GM21447 (cell line): ENCODE data around the gene FURIN.
"Not testable (repeated sequence)": the region's sequence is repeated elsewhere in the genome, so short reads cannot be mapped to it uniquely, and the experiment has no call there.

Experiments used
- ATAC-seq: cut with Tn5 transposase; IDR thresholded peaks from one replicate; pipeline ENCODE4 v1.9.1; 2021; ENCODE audit not compliant: unreplicated experiment

The FURIN gene

DNA sequence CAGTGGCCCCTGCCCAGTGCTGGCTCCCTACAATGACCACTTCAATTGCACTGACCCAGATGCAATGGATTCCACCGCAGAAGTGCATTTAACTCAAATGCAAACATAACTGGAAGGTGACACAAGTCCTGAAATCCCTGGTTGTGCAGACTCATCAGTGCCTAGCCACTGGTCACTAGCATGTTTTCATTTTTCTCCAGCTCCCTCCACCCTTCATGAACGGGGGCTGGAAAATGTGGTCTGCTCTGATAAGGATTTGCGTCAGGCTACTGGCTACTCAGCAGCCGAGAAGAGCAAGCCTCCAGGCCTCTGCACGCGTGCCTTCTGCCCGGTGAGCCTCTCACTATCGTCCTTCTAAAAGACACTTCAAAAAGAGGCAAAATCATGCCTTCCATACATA, 27.4 kb upstream of the FURIN start:
- ATAC-seq, result no peak

DNA sequence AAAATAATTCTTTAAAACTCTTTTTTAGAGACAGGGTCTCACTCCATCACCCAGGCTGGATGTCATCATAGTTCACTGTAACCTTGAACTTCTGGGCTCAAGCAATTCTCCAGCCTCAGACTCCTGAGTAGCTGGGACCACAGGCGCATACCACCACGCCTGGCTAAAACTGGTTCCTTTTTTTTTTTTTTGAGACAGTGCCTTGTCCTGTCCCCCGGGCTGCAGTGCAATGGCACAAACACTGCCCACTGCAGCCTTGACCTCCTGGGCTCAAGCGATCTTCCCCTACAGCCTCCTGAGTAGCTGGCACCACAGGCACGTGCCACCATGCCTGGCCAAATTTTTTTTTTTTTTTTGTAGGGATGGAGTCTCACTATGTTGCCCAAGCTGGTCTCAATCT, 23.7 kb upstream of the FURIN start:
- ATAC-seq, result no peak

DNA sequence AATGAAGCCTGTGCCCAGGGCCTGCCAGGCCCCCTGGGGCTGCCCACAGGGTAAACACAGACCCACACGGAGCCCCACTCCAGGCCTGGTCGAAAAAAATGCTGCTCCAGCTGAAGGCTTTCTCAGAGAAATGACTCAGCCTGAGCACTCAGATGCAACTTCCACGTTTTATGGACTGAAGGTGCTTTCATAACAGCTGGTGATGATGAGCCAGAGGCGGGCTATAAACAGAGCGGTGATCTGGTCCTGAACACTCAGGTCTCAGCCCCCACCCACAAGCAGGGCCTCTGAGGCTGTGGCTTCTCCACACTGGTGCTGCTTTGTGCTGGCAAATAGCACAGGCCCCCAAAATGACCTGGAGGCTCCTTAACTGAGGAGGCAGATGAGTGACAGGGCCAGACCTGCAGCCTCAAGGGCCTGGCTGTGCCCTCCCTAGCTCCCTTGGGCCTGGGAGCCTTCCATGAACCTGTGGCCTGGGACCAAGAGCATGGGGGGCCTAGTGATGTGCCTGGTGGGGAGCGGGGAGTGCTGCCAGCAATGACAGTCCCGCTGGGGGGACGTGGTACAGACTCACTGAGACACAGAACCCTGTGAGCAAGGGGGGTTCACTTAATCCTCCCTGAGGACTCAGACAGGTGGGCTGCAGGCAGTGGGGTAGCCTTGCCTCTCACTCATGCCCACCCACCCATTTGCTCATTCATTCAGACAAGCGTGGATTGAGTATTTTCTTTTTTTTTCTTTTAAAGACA, 23.0 kb upstream of the FURIN start:
- peak; percentile 87 for ATAC-seq

DNA sequence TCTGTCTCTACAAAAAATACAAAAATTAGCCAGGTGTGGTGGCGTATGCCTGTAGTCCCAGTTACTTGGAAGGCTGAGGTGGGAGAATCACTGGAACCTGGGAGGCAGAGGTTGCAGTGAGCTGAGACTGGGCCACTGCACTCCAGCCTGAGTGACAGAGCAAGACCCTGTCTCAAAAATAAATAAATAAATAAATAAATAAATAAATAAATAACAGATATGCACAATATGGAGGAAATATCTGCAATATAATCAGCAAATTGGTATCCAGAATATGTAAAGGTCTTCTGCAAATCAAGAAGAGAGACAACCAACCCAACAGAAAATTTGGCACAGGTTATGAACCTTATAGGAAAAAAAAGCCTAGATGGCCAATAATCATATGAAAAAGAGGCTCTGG, 19.0 kb upstream of the FURIN start:
- ATAC-seq, result not testable (repeated sequence)

DNA sequence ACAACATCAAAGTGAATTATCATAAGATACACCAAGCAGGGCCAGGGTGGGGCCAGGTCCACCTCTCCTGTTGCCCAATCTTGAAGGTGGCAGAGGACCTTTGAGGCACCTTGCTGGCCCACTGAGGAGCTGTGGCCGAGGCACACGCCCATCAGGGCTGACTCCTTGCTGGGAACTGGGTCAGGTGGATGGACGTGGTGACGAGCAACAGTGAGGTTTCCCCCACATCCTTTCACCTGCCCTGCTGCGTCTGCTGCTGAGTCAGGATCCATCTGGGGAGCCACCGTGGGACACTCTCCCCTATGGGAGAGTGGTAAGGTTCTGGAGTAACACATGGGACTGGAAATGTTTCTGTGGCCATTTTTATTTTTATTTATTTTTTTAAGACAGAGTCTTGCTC, 17.3 kb upstream of the FURIN start:
- ATAC-seq, result no peak

DNA sequence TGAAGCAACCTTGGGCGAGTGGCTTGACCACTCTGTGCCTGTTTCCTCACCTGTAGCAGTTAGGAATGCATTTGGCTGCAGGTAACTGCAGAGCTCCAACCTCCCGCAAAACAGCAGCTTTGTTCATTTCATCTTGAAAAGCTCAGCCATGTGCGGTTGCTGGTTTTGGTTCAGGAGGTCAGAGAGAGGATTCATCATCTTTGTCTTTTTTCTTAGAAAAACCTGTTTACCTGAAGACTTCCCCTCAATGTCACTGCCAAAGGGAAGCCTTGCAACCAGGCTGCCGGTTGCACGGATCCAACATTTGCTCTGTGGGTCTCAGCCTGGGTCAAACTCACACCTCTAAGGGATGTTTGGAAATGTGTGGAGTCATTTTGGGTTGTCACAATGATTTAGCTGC, 16.4 kb upstream of the FURIN start:
- ATAC-seq, result no peak

DNA sequence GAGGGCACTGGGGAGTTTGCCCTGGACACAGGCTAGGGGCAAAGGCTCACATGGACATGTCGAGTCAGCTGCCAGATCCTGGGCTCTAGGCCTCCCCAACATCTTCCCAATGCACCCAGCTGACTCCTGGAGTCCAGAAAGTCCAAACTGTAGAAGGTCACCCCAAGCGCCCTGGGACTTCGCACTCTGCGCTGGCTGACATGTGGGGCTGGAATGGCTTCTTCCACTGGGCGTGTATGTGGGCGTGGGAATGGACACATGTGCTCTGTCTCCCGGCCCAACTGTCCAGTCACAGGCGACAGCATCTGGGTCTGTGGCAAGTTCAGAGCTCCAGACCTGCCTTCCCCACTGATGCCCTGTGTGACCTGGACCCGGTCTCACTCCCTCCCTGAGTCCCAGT, 13.2 kb upstream of the FURIN start:
- no peak for ATAC-seq

DNA sequence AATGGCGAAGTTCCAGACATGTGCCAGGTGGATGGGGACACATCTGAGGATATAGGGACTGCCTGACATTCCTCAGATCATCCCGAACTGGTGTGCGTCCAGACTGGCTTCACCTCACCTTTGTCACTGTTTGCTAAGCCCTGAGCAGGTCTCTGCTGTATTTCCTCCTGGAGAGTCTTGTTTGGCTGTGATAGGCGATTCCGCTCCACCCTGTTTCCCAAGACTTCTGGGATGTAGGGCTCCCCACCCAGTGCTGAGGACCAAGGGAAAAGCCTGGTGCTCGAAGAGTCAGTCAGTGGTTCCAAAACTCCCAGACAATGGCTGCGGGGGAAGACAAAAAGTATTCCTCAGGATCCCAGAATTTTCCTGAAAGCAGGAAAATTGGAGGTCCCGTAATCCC, 11.1 kb upstream of the FURIN start:
- ATAC-seq, result no peak

DNA sequence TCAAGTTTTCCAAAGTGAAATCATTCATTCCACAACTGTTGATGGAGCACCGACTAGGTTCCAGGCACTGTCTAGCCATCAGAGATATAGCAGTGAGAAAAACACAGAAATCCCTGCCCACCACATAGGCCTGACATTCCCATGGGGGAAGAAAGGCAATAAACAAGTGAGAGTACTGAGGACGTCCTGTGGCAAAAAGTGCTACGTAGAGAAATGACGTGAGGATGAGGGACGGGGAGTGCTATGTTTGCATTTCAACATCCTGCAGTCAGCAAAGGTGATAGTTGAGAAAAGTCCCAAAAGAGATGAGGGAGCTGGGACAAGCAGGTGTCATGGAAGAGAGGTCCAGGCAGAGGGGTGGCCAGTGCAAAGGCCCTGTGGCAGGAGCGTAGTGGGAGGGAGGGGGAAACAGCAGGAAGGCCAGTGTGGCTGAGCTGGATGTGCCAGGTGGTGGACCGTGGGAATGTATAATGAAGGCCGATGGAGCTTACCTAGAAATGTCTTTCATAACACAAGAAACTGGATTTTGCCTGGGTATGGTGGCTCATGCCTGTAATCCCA, 10.4 kb upstream of the FURIN start:
- ATAC-seq, result no peak

DNA sequence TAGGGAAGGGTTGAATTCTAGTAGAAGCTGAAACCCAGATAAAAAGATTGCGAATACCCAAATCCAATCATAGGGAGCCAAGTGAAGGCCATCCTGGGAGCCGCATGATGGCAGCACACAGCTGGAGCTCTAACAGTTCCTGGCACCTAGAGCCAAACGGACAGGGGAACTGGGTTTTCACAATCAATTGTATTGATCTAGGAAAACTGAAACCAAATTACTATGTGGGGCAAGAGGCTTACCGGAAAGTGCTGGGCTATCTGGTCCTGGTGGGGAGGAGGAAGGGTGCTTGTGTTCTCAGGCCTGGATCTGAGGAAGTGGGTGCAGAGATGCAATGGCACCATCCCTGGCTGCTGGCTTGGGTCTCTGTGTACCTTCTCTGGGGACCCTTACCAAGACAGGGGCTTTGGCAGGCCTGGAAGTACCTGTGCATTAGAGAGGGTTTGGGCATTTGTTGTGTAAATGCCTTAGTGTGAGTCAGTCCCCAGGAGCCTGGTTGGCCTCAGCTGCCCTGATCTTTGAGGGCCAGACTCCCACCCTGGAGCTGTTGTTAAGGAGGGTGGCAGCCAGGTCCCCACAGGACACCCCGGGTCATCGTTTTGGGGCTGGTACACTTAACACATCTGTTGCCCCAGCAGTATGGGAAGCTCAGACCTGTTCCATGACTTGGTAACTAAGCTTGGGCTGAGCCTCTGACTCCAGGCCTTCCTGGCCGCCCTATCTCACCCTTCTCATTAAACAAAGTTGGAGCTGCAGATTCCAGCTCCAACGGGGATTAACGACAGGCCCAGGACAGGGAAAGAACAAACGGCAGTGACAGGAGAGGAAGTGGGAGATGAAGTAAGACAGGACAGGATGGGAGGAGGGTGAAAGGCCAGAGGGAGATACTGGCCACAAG, 8.9 kb upstream of the FURIN start:
- ATAC-seq, result no peak

DNA sequence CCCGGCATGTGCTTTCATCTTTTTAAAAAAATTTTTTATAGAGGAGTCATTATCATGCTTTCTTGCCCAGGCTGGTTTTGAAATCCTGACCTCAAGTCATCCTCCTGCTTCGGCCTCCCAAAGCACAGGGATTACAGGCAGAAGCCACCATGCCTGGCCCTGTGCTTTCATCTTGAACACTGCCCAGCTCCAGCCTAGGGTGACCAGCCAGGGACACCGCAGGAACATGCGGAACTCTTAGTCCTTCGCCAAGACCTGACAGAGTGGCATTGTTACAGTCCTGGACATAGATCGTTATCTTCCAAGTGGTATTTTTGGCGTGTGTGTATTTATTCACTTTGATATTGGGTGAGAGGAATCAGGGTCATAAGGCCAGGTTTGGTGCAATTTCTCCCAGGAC, 7.9 kb upstream of the FURIN start:
- ATAC-seq, result no peak

DNA sequence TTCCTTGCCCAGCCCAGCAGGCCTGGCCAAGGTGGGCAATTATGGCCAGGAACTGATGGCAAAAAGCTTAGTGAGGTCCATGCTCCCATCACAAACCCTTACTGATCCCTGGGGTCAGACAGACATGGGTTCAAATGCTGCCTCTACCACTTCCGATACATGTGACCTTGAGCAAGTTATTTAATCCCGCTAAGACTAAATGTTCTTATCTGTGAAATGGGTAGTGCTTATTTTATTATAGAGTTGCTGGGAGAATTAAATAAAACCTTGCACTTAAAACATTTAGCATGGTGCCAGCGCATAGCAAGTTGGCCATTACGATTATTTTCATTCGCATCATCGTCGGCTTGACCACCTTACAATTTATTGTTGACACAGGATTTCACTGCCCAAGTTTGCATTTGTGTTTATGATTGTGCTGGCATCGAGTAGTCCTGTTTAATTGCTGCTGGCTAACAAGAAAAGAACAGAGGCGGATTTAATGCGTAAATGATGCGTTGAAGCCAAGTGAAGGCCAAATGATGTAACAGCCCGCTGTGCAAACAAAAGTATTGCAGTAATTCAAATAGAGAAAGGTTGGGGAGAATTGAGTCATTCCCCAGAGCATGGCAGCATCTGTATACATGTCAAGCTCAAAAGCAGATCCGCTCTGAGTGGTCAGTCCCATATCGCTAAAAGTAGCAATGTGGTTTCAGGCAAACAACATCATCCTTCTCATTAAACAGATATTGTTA, 7.3 kb upstream of the FURIN start:
- ATAC-seq, result no peak

DNA sequence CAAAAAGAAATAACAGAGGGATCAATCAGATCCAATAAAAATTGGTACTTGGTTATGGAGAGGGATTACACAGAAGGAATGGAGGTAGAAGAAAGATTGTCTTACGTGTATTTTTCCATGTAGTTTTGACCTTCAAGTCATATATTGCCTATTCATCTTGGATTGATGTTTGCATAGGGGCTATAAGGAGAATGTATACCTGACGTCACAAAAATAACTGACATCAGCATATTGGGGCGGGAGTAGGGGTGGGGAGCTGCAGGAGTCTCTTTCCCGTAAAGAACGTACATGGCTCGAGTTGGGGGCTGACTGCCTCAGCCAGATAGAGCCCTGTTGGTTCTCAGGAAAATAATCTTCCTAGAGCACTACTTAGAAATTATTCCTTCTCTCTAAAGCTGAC, 5.9 kb upstream of the FURIN start:
- ATAC-seq, result no peak

DNA sequence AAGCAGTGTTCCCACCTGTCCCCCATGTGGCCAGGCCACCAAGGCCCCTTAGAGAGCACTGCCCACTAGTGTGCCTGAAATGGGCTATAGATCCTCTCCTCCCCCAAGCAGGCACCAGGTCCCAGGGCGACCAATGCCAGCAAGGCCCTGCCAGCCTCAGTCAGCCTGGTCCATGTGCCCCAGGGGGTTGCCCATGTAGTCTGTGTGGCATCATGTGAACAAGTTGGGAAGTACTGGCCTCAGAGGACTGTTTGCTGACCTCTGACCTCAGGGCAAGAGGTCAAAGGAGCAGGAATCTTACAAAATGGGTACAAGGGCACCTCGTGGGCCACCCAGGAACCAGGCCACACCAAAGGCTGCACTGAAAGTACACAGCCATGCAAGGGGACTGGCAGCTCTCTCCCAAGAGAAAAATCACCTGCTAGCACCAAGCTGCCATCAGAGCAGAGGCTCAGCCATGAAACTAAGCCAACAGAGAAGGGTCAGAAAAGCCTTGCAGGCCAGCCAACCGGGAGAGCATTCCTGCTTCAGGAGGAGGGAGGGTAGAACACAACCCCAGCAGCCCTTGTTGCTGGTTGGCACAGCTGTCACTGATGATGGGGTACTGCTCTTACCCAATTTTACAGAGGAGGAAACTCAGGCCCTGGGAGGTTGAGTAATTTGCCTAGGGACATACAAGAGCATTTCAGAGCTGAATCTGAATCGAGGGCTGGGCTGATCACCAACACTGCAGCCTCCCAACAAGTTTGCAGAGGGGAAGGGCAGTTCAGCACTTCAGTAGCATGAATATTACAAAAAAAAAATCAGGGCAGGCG, 5.2 kb upstream of the FURIN start:
- ATAC-seq, result no peak

DNA sequence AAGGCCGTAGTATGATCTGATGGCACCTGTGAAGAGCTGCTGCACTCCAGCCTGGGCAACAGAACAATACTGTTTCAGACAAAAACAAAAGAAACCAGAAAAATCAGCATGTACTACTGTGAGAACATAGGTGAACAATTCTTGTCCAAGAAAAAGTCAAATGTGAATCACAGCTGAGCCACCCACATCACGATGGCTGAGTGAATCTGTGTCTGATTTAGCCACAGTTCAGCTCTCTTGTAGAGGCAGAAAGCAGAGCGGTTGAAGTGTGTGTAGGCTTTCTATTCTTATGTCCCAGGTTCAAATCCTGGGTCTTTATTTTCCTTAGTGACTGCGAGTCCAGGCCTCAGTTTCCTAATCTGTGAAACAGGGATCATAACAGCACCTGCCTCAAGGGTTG, 4.4 kb upstream of the FURIN start:
- no peak for ATAC-seq

DNA sequence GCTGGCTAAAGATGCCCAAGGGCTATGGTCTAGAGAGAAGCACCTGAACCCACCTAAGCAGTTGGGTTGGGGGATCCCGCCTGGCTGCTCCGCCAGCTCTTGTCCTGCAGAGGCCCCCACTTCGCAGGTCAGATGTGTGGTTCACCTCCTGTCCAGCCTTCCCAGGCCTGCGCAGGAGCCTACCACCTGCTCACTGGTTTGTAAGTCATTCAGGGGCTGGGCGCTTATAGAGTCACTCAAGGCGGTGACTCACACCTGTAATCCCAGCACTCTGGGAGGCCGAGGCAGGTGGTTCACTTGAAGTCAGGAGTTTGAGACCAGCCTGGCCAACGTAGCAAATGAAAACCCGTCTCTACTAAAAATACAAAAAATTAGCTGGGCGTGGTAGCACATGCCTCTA, 3.9 kb upstream of the FURIN start:
- no peak for ATAC-seq

DNA sequence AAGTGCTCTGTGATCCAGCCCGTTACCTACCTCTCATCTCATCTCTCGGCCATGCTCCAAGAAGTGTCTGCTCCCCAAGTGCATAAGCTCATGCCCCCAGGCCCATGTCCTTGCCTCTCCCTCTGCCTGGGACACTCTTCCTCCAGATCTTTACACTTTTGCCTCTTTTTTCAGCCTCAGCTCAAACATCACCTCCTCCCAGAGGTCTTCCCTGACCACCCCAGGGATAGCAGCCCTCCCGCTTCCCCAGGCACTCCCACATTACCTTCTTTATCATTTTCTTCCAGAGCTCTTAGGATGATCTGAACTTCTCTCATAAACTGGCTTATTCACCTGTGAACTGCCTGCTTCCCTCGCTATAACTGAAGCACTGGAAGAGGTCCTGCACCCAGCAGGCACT, 2.7 kb upstream of the FURIN start:
- ATAC-seq, result no peak

DNA sequence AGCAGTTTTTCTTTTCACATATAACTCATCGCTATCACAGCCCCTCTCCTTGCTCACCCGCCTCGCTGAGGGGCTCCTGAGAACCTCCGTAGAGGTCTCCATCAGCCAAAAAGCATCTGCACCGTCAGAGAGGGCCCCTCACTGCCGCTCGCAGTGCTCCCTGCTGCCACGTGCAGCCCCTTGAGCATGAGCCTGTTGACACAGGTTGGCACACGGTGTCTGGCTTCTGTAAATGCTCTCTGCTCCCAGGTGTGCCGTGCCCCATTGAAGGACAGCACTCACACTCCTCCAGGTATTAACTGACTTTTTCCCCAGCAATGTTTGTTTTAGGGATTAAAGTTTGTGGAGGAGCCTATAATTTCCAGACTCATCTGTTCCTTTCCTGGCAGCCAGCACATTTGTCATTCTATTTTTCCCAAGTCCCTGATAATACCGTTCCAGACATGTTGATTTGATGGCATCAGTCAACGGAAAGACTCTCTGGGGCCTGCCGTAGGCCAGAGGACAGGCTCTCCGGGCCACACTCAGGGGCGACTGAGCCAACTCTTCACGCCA, 2.1 kb upstream of the FURIN start:
- ATAC-seq, result no peak

DNA sequence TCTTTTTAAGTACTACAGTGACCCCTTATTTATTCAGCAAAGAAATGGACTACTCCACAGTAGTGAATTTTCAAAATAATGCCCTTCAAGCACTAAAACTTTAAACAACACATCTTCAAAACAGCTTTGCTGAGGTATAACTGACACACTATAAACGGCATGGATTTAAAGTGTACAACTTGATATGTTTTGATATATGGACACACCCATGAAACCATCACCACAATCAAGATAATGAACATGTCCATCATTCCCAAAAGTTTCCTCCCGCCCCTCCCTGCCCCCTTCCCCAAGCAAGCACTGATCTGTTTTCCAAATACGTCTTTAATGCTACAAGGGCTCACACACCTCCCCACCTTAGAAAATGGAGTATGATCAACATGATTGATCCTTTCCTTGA, 1.6 kb upstream of the FURIN start:
- no peak for ATAC-seq

DNA sequence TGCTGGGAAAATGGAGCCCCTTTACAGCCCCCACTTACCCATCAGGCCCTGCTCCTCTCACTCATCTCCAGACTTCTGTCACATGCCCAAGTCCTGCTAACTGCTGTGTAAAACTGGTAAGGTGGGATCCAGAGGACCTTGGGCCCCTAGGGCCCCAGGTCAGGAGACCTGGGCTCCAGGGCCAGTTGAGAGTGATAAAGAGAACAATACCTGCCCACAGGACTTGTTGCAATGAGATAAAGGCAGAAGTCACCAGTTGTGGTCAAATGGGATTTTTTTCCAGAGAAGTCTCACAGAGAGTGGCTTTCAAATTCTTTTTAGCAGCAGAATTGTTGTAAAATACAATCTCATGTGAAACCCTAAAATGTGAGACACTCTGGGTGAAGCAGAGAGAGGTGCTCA, 753 bp downstream of the FURIN start:
- no peak for ATAC-seq
